Measurements from ENCODE around the gene CABLES2. TPM values are rescaled to one million over a fixed set of nuclear protein-coding genes. Genes with fewer than 3 reads are reported as not detected.

The CABLES2 gene
- total and polyA plus RNA-seq, 2 donors (not counting 3 experiments of a cell fraction or from before 2014, with no cell fraction given), result 7.8 to 9.9 TPM

- ChIA-PET CTCF (interaction anchor here (1.0 kb wide), 1 partner anchor 39 kb away, joined by 3 read pairs; no protein-coding TSS in a partner anchor), POLR2A (no interaction called here)
Observed at GRCh38 chr20:62448038-62448437, 41.0 kb upstream of the CABLES2 start.

More at GRCh38 chr20:62448038-62448437, 41.0 kb upstream of the CABLES2 start:
- no TSS peak for BruUV-seq (replicated peaks)
- DNase-seq (ENCODE audit: low read depth, low spot score), result no peak
- no peaks in the 10 kb centered on the region for H3K27me3 ChIP-seq (ENCODE audit: control insufficient read depth in 2 of 2, insufficient read depth in 2 of 2, low read length in 2 of 2)
- no peaks in the 10 kb centered on the region for H3K79me2 ChIP-seq (ENCODE audit: control insufficient read depth, insufficient read depth, low read length)
- H3K36me3 ChIP-seq (ENCODE audit: control insufficient read depth in 2 of 2, extremely low read depth in 1 of 2, insufficient read depth in 2 of 2, low read length in 2 of 2), result no peaks in the 10 kb centered on the region
- no peak overlapping the region for H3K4me2 ChIP-seq (ENCODE audit: insufficient read depth, low read length)
- H3K27ac ChIP-seq (ENCODE audit: insufficient read depth, low read depth, low read length), result no peak overlapping the region
- no peaks in the 10 kb centered on the region for H3K9me3 ChIP-seq (replicated peaks; ENCODE audit: control insufficient read depth, insufficient read depth, low read length)
- H3K4me3 ChIP-seq (replicated peaks in 1 of 3; ENCODE audit: insufficient read depth in 1 of 3, low read depth in 1 of 3, low read length in 3 of 3), result no peak overlapping the region
- FAIRE-seq, result no peak
- TF ChIP-seq JUN (IDR thresholded peaks at IDR 0.05; ENCODE audit: borderline replicate concordance, insufficient read depth, insufficient read length, low read depth) (no peak), EZH2 (IDR thresholded peaks at IDR 0.05; ENCODE audit: borderline replicate concordance, low read depth, low read length, severe bottlenecking) (no peak), GATA2 (IDR thresholded peaks at IDR 0.05; ENCODE audit: insufficient read depth, insufficient read length, low read depth, low read length) (no peak), MAX (IDR thresholded peaks at IDR 0.05; ENCODE audit: insufficient read depth, insufficient read length) (no peak), FOS (IDR thresholded peaks at IDR 0.05; ENCODE audit: borderline replicate concordance, insufficient read depth, low read length) (no peak), POLR2AphosphoS5 (IDR thresholded peaks at IDR 0.05; ENCODE audit: insufficient read depth, low read depth, low read length) (no peak)
- TF ChIP-seq, protein P1, sequence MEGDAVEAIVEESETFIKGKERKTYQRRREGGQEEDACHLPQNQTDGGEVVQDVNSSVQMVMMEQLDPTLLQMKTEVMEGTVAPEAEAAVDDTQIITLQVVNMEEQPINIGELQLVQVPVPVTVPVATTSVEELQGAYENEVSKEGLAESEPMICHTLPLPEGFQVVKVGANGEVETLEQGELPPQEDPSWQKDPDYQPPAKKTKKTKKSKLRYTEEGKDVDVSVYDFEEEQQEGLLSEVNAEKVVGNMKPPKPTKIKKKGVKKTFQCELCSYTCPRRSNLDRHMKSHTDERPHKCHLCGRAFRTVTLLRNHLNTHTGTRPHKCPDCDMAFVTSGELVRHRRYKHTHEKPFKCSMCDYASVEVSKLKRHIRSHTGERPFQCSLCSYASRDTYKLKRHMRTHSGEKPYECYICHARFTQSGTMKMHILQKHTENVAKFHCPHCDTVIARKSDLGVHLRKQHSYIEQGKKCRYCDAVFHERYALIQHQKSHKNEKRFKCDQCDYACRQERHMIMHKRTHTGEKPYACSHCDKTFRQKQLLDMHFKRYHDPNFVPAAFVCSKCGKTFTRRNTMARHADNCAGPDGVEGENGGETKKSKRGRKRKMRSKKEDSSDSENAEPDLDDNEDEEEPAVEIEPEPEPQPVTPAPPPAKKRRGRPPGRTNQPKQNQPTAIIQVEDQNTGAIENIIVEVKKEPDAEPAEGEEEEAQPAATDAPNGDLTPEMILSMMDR (IDR thresholded peaks at IDR 0.05; ENCODE audit: extremely low read depth in 1 of 2, insufficient read depth in 1 of 2, low read depth in 1 of 2, low read length in 2 of 2), result no peak
- H3K9me1 ChIP-seq (replicated peaks; ENCODE audit: control insufficient read depth, extremely low read depth, insufficient read depth, low read length), result no peaks in the 10 kb centered on the region
- no peak overlapping the region for H2AFZ ChIP-seq (ENCODE audit: low read depth, low read length)
- no peak overlapping the region for H3K9ac ChIP-seq (replicated peaks; ENCODE audit: extremely low read depth, insufficient read depth, low read length)
- H4K20me1 ChIP-seq (replicated peaks; ENCODE audit: control insufficient read depth, extremely low read depth, insufficient read depth, low read length), result no peaks in the 10 kb centered on the region
- dilution Hi-C loops (cut with MboI; ENCODE audit: extremely low pct_ligation_motif_present, low sequenced_read_pairs) (no loop called here), intact Hi-C loops (cut with micrococcal nuclease) (no loop called here)
- no peaks in the 10 kb centered on the region for H3K4me1 ChIP-seq (ENCODE audit: control insufficient read depth, extremely low read depth, insufficient read depth, low read length)
